Astrocyte of the cerebellum (primary cell): ENCODE results near the gene CLCN4.

ENCODE experiments used
- DNase-seq: peaks from one replicate; pipeline ENCODE4 v3.0.0-alpha.2; 2011; ENCODE audit warnings: low read depth
- H3K4me3 ChIP-seq: 2 replicates; pipeline ENCODE4 v1.5.1; 2011; ENCODE audit warnings: mild to moderate bottlenecking, low read depth, low read length, moderate library complexity
- CTCF ChIP-seq: IDR thresholded peaks from 2 replicates; pipeline ENCODE4 v1.5.1; 2012; ENCODE audit warnings: low read length, low read depth, moderate library complexity, mild to moderate bottlenecking; ENCODE audit errors: missing control alignments
- in situ Hi-C: cut with HindIII; loops from 2 replicates; pipeline ENCODE4 v1.10.0; 2017; ENCODE audit warnings: low sequenced_read_pairs

CLCN4 gene

GRCh38 chrX:10203617-10204016, 46.8 kb downstream of the CLCN4 start:
- no peak for TF ChIP-seq CTCF
- no peak for DNase-seq

GRCh38 chrX:10206317-10206716, 49.5 kb downstream of the CLCN4 start:
- no peak for TF ChIP-seq CTCF

More at GRCh38 chrX:10203617-10204016, 46.8 kb downstream of the CLCN4 start:
- H3K4me3 ChIP-seq, result no peak overlapping the region
- in situ Hi-C loops, result no loop called here

GRCh38 chrX:10208281-10208856, 51.6 kb downstream of the CLCN4 start:
- in situ Hi-C loops, result no loop called here
- no peak for DNase-seq
- no peak for TF ChIP-seq CTCF
- no peak overlapping the region for H3K4me3 ChIP-seq

More at GRCh38 chrX:10206317-10206716, 49.5 kb downstream of the CLCN4 start:
- no peak overlapping the region for H3K4me3 ChIP-seq
- DNase-seq, result no peak
- in situ Hi-C loops, result no loop called here

GRCh38 chrX:10208953-10209352, 52.2 kb downstream of the CLCN4 start:
- no peak overlapping the region for H3K4me3 ChIP-seq
- TF ChIP-seq CTCF, result no peak
- in situ Hi-C loops, result no loop called here
- DNase-seq, result no peak

- in situ Hi-C loops, result no loop called here
- TF ChIP-seq CTCF, result no peak
- no peak for DNase-seq
- no peak overlapping the region for H3K4me3 ChIP-seq
Observed at GRCh38 chrX:10212395-10212794, 55.6 kb downstream of the CLCN4 start.

GRCh38 chrX:10213716-10214115, 56.9 kb downstream of the CLCN4 start:
- H3K4me3 ChIP-seq, result no peak overlapping the region
- no peak for DNase-seq
- in situ Hi-C loops, result no loop called here
- no peak for TF ChIP-seq CTCF
